GM18909 (cell line): ENCODE measurements around the gene WNT3.

Experiments used
- ATAC-seq: cut with Tn5 transposase; IDR thresholded peaks from one replicate; pipeline ENCODE4 v1.9.1; 2021; ENCODE audit warnings: mild to moderate bottlenecking; ENCODE audit not compliant: unreplicated experiment, poor library complexity

The WNT3 gene

DNA sequence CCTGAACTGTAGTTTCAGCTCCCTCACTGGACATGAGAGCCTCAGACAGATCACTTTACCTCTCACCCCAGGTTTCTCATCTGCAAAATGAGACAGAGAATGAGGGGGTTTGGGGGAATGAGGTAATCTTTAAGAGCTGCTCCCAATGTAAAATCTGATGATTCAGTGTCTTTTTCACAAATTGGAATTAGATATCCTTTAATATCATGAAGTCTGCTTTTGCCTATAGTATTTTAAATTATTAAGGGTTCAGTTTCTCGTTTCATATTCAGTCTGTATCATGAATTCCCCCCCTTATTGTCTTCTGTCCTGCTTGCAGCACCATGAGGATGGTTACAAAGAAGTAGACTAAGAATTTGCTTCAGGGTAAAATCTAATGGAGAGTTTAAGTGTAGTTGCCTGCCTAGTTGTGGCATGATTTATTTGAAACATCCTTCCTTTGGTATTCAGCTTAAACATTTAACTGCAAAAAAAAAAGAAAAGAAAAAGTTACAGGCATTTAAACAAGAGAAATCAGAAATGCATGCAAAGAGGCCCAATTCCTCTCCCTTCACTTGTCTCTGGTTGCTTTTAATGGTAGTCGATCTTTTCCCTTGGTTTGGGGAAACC, 77.3 kb downstream of the WNT3 start:
- no peak for ATAC-seq

DNA sequence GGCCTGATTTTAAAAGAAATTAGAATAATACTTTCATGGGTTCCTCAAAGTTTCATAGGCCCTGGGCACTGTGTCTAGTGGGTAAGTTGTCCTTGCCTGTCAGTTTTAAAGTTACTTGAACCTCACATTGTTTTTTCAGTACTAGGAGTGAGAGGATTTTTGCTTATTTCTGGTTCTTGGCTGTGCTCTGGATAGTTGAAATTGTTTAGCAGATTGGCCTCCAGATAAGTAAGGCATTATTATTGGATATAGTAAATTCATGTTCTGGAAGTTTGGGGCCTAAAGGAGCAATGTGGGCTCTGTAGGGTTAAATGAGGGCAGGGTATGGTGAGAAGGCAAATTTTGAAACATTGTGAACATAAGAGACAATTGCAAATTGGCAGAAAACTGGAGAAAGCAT, 78.5 kb downstream of the WNT3 start:
- no peak for ATAC-seq

DNA sequence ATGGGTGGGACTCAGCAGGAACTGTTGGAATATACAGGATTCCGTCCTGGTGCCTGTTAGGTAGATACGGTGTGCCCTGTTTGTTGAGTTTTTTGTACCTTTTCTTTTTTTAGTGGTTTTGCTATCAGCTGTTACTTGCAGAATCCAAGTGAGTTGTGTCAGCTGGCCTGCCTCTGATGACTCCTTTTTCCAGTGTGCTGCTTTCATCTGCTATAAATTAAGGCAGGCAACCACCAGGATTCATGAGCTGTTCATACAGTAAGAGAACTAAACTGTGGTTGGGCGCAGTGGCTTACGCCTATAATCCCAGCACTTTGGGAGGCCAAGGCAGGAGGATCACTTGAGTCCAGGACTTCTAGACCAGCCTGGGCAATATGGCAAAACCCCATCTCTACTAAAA, 79.9 kb downstream of the WNT3 start:
- no peak for ATAC-seq

DNA sequence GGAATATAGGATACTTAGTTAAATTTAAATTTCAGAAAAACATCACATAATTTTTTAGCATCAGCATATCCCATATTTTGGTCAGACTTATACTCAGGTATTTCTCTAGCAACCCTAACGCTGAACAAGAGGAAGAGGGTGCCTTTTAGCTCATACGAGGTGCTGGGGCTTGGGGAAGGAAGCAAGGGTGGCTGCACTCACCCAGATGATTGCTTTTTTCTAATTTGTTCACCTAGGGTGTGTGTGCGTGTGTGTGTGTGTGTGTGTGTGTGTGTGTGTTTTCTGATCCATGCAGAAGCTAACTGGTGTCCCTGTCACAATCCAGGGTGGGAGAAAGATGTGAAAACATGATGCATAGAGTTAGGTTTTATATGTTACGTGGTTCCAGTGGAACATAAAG, 81.2 kb downstream of the WNT3 start:
- ATAC-seq: no peak

DNA sequence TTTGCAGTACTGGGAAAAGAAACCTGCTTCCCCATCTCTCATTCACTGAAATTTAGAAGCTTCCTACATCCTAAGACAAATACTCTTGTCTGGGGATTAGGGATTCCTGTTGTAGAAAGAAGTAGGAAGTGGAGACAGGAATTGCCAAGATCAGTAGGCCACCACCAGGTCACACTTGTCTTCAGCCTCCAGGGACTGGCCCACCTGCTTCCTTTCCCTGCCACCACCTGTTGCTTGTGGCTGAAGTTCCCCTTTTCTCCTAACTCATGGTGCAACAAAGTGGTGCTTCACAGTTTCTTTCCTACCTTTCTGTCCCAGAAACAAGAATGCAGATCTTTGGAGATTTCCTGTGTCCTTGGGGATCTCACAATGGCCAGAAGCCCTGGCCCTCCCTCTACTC, 82.4 kb downstream of the WNT3 start:
- no peak for ATAC-seq

DNA sequence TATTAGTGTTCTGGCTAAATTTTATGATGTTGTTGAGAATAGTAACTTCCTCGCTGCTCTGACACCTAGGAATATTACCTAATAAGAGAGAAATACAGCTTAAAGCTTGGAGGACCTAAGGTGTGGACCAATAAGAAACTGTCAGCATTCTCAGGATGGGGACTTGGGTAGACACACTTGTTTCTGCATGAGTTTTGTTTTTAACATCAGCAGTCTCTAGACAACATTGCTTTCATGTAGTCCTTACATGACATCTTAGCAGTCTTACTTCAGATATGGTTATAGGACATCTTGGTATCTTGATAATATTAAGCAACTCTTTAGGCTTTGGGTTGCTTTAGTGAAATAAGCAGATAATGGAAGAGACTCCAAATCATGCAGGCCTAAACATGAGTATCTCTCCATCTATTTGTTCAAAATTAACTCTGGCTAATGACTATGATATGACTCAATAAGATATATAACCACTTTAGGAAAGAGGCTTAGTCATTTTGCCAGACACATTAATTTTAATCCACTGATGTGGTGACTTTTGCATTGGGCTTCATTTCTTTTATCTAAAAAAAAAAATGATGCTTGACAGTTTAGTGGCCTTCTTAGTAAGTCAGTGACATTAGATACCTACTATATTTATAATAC, 84.5 kb downstream of the WNT3 start:
- no peak for ATAC-seq

DNA sequence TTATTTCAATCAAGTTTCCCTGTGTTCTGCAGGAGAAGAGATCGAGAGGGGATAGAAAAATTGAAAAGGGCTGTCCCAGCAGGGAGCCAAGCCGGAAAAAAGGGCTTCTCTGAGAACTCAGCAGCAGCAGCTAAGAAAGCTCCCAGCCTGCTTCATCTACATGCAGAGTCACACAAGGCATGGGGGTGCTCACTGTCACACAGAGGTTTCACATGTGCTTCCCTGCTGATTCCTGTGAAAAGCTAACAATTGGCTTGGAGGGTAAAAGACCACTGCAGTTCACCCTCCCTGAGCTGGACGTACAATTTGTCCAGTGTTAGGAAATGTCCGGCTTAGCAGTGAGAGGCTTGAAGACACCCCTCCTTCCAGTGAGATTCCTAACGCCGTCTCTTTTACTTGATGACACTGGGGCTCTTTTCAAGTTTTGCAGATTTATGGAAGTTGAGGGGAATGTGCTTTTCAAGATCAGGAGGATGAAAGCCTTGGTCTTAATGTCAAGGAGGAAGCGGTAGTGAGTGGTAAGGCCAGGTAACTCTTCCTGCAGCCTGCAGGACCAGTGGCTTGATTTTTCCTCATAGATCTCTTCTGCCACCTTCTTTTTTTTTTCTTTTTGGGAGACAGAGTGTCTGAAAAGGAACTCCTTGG, 85.6 kb downstream of the WNT3 start:
- no peak for ATAC-seq

DNA sequence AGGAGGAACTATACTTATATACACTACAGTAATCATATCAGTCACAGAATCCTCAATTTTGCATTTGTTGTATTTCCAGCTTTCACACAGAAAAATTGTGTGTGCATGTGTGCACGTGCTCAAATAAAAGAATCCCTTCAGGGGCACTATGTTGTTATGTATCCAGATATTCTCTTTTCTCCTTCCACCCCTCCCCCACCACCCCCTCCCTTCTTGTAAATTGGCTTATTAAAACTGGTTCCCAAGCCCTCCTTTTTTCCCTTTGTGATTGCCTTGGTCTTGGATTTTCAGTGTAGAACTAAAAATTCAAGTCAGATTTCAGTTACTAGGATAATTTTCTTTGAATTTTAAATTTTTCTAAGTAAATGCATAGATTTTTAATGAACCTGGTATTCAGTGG, 86.3 kb downstream of the WNT3 start:
- no peak for ATAC-seq

DNA sequence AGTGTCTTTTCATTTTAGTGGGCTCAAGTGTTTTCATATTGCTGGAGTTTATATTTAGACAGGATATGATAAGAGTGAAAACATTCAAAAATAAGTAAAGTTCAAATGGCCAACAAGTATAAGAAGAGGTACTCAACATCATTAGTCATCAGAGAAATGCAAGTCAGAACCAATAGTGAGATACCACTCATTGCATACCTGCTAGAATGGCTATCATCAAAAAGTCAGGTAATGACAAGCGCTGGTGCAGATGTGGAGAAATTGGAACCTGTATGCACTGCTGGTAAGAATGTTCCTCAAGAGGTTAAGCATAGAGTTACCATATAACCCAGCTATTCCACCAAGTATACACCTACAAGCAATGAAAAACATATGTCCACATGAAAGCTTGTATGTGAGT, 87.8 kb downstream of the WNT3 start:
- no peak for ATAC-seq

DNA sequence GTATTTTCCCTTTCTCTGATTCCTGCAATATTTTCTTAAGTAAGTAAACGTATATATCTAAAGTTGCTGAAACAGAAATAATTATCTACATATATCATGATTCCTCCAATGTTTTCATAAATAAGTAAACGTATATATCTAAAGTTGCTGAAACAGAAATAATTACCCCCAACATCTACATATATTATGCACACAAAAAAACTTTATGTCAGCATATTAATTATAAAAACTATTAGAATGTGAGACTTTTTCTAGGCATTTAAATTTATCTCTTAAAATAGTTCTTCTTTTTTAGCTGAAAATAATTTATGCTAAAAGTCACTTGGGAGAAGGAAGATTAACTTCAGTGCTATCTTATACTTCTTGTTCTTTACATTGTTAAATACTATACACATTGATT, 88.5 kb downstream of the WNT3 start:
- ATAC-seq: no peak

DNA sequence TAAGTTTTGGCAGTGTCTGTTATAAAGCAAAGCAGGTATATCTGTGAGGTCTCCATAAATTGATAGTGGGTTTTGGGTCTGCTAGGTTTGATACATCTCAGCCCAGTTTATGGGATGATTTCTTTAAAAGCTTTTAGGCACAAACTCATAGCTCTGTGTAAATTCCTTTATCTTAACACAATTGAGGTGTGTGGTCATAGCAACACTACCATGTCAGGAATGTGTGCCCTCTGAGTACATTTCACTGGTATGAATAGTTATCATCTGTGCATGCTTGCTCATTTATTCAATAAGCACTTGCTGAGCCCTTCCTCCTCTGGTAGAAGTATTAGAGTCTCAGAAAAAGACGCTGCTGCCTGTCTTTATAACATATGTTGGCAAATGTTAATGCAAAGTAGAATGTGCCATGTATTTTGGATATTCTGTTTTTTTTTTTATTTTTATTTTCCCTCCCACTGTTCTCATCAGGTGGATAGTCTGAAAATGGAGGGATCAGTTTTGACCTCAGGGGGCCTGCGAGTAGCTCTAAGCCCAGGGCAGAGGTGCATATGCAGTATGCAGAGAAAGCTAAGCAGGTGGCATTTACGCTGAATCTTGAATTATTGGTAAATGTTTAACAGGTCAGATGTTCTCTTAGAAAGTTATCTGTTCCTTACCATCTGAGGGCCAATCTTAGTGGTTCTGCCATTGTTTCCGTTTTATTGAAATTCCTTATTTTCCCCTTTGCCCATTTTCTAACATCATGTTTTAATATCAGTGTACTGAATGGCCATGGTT, 90.7 kb downstream of the WNT3 start:
- ATAC-seq: no peak

DNA sequence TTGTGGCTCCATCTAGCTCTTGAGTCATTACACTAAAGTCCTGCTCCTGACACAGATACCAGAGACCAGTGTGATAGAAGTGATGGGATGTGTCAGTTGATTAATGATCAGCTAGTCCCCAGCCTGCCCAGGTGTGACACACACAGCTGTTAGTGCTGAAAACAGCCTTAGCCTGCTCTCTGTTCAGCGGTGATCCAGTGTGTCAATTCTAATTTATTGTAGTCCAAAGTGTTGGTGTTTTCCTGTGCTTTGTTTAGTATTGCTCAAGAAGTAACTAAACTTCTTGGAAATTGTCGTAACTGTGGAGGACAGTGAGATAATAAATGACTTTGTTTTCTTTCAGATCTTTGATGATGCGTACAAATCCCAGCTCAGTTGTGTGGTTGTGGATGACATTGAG, 92.3 kb downstream of the WNT3 start:
- ATAC-seq: no peak

DNA sequence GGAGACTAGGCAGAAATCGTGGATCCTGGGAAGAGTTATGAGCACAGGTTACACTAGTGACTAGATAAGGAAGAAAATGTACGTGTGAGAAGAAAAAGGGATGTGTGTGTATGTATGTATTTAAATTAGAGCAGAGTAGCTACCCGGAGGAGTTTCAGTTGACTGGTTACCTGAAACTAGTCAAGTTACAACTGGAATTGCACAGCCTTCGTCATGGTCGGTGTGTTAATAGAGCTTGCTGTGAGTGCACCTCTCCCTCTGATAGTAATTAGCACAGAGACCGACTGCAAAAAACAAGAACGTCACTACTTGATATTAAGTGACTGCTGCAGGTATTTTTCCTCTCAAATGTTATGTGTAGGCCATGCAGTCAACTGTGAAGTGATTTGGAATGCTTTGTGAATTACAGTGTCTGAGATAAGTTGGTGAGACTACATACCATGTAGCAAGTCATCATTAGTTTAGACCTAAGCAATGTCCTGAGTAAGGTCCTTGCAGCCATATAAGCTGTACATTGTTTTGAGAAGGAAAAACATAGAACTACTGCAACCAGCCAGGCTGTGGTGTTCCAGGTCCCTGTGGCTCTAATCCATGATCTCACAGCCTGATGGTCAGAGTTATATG, 95.7 kb downstream of the WNT3 start:
- no peak for ATAC-seq

DNA sequence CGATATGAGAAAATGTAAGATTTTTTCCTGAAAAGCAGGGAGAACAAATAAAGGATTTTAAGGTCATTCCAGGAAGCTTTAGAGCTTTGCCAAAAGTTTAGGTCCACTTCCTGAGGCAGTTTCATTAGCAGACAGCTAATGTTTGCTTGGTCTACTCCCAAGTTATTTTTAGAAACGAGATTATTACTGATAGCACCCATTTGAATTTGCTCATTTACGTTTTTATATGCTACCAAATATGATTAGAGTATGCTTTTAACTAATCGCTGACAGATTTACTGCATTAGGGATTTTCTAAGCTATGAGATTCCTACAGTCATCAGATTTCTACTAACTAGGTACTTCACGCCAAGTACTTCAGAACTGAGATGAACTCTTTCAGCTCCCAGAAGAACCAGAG, 98.1 kb downstream of the WNT3 start:
- no peak for ATAC-seq

DNA sequence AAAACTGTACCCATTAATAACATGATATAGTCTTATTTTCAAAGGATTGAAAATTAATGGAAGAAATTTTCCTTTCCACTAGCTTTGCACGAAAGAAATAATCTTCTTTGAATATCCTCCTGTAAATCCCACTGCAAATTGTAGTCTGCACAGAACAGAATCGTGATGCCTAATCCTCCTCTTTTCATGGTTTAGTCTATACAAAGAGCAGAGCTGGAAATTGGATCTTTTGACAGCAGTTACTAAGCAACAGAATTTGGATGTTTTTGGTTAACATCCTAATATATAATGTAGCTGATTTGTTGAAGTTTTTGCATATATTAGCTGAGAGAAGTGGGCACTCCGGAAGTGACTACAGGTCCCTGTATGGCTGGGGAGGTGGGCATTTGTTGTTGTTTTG, 98.6 kb downstream of the WNT3 start:
- ATAC-seq: no peak

DNA sequence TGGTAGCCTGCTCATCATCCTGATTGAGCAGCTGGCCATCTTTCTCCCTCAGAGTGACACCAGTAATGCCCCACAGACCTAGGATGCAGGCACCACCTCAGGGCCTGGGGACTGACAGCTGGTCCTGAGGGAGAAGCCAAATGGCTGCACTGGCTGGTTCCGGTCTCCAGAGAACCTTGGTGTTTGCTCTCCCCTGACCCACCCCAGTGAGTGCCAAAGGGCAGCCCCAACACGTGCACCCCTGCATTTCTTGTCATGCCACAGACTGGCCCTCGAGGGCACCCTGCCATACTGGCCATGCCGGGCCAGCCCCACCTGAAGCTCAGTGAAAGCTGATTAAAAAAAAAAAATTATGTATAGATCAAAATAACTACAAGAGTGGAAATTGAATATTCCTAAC, 100.5 kb downstream of the WNT3 start:
- ATAC-seq: no peak
